Hindlimb muscle (tissue), 1 donor: ENCODE measurements around the gene VCAM1. TPM values are rescaled to one million over a fixed set of nuclear protein-coding genes. Genes with fewer than 3 reads are reported as not detected.

Source experiments
- DNase-seq: peaks from one replicate; pipeline ENCODE4 v3.0.0-alpha.2; 2013
- polyA plus RNA-seq: library from polyadenylated mRNA; unstranded; fragments of 120-200 nt; gene quantifications from one replicate; pipeline ENCODE4 v1.2.1, GENCODE V29; 2013; ENCODE audit not compliant: insufficient read length

Gene VCAM1
- polyA plus RNA-seq, 1 donor, result 14.8 TPM

- no peak for DNase-seq
Measured at GRCh38 chr1:100782473-100783039, 63.0 kb downstream of the VCAM1 start.

- DNase-seq, result no peak
Measured at GRCh38 chr1:100785470-100786052, 66.0 kb downstream of the VCAM1 start.

GRCh38 chr1:100786870-100787269, 67.3 kb downstream of the VCAM1 start:
- DNase-seq, result no peak

Other genes starting within 250 kb of the VCAM1 start
- 0.36 TPM for gene GPR88, start 181.6 kb upstream of the VCAM1 start, polyA plus RNA-seq
- 25.1 TPM for gene EXTL2, start 175.1 kb downstream of the VCAM1 start, polyA plus RNA-seq
- gene SLC30A7, start 176.3 kb downstream of the VCAM1 start, polyA plus RNA-seq, result 8.8 TPM